DOHH2 (cell line): ENCODE data around the gene SLC9A9.

Source experiments
- EZH2phosphoT487 ChIP-seq: fragments of 200-600 bp; sonication (generic); IDR thresholded peaks from 2 replicates; pipeline ENCODE4 v1.6.1; 2017; ENCODE audit warnings: borderline replicate concordance, mild to moderate bottlenecking, antibody characterized with exemption, low read length, moderate library complexity, mixed read lengths
- TF ChIP-seq, protein P1 (sequence below): fragments of 200-600 bp; sonication (generic); IDR thresholded peaks from one replicate; pipeline ENCODE4 v1.5.1; 2014; ENCODE audit warnings: antibody characterized with exemption, mild to moderate bottlenecking, low read depth, low read length; ENCODE audit not compliant: poor library complexity, severe bottlenecking

- TF ChIP-seq, protein P1, sequence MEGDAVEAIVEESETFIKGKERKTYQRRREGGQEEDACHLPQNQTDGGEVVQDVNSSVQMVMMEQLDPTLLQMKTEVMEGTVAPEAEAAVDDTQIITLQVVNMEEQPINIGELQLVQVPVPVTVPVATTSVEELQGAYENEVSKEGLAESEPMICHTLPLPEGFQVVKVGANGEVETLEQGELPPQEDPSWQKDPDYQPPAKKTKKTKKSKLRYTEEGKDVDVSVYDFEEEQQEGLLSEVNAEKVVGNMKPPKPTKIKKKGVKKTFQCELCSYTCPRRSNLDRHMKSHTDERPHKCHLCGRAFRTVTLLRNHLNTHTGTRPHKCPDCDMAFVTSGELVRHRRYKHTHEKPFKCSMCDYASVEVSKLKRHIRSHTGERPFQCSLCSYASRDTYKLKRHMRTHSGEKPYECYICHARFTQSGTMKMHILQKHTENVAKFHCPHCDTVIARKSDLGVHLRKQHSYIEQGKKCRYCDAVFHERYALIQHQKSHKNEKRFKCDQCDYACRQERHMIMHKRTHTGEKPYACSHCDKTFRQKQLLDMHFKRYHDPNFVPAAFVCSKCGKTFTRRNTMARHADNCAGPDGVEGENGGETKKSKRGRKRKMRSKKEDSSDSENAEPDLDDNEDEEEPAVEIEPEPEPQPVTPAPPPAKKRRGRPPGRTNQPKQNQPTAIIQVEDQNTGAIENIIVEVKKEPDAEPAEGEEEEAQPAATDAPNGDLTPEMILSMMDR: no peak
- no peak for TF ChIP-seq EZH2phosphoT487
These were observed 615.3 kb downstream of the SLC9A9 start for GRCh38 chr3:143232981-143233380.
